GM21723 (cell line): ENCODE measurements around the gene OR52J3.

Experiments
- ATAC-seq: cut with Tn5 transposase; IDR thresholded peaks from one replicate; pipeline ENCODE4 v1.9.1; 2021; ENCODE audit warnings: mild to moderate bottlenecking, moderate library complexity; ENCODE audit not compliant: unreplicated experiment

OR52J3 gene

GRCh38 chr11:5092821-5093585 is 46.7 kb downstream of the OR52J3 start:
- no peak for ATAC-seq

- no peak for ATAC-seq
Observed at GRCh38 chr11:5096011-5096410, 49.7 kb downstream of the OR52J3 start.
